HG03095 (cell line): ENCODE data around the gene LAMC1.
"Not testable (repeated sequence)": the region's sequence is repeated elsewhere in the genome, so short reads cannot be mapped to it uniquely, and the experiment has no call there.

Experiments used
- ATAC-seq: cut with Tn5 transposase; IDR thresholded peaks from one replicate; pipeline ENCODE4 v1.9.1; 2021; ENCODE audit warnings: moderate library complexity; ENCODE audit not compliant: unreplicated experiment

LAMC1 gene

GRCh38 chr1:183043254-183043653, 20.0 kb downstream of the LAMC1 start:
- no peak for ATAC-seq

GRCh38 chr1:183043872-183044854, 20.9 kb downstream of the LAMC1 start:
- ATAC-seq: no peak

DNA sequence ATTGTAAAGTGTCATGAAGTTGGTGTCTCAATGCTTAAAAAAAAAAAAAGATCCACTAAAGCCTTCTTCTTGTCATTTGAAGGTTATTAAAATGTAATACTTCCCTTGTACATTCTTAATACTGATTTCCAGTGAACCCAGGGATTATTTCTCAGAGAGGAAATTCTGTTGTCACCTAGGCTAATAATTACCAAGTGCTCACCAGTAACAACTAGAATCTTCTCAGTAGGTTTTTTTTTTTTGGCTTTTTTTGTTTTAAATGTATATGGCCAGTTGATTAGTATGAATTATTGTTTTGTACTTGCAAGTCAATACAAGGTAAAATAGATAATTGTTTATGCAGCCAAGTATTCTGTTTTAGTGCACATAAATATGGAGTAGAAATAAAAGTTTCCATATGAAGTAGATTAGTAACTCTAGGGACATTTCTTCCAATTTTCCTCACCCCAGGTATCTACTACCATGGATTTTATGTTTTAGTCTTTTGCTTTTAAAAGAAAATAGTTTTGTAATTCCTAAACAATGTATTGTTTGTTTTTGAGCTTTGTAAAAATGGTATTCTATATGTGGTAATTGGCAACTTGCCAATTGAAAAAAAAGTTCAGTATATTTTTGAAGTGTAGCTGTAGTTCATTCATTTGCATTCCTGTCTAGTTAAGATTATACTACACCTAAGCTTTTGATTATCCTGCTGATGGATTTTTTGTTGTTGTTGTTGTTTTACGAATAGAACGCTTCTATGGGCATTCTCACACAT, 21.9 kb downstream of the LAMC1 start:
- no peak for ATAC-seq

DNA sequence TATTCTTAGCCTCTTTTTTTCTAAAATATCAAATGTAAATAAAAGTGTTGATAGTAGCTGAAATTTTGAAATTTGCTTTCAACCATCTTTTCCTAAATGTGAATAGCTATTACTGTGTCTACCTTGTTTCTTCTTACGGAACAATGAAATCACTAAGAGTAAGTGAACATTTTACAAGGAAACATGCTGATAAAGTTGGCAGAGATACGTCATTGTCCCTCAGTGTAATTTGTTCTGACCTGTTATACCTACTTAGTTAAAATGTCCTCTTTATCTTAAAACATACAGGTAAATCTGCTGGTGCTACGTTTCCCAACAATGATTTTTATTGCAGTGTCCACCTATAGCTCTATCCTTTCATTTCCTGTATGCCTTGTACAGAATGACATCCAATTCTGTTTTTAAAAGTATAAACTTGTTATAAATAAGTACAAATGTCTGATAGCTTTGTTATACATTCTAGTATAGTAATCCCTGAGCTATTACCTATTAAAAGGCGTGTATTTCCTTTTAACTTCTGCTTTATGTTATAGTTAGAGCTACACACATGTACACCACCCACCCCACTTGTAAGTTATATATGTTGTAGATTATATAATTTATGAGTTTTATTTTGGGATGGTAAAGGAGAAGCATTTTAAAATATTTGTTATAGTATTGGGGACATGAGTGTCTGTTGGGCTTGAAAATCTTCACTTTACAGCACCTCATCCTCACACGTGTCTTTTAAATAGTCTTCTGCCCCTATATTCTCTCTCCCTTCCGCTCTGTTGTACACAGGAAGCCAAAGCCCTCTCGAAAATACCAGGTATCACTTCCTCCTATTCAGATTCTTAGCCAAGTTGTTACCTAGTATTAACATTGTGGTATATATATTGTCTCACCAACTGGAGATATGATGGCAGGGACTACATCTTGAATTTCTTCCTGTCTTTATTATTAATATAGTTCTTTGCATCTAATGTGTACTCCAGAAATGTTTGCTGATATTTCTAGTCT, 25.2 kb downstream of the LAMC1 start:
- peak; percentile 99 for ATAC-seq

DNA sequence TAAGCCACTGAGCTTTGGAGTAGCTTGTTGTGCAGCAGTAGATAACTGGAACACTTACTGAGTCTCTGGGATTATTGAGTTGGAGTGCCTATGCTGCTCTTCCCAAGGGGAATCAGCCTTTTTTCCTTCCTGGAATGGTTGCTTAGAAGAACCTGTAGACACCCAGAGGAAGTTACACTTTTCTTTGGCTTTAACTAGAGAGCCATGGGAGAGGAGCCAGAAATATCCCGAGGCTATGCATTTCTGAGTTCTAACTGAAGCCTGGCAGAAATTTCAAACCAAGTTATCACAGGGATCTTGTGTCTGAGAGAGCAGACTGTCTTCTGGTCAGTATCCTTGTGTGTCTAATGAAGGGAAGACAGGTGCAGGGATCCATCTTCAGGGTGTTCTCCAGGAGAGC, 28.3 kb downstream of the LAMC1 start:
- ATAC-seq: no peak

GRCh38 chr1:183052861-183053260, 29.6 kb downstream of the LAMC1 start:
- ATAC-seq: no peak

DNA sequence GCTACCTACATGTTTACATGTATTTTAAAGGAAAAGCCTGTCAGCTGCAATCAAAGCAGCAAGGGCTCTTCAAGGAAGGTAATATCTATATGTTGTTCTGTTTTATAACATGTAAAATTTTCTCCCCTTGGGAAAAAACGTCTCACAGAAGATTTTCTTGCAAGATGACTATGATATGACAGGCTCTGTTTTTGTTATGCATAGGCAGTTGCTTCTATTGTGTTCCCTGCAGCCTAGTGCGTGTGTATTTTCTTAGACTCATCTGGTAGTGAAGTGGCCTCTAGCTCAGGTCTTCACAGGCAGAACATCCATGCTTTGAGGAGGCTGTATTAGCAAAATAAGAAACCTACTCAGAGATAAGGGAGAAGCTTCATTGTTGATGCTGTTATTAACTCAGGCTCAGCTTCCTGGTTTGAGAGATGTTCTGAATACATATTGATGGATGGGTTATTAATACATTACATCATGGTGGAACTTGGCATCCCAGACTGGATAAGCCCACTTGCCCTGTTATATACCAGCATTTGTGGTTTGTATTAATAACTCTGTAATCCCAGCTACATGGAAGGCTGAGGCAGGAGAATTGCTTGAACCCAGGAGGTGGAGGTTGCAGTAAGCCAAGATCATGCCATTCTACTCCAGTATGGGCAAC, 35.8 kb downstream of the LAMC1 start:
- no peak for ATAC-seq

- ATAC-seq: no peak
These were observed 38.0 kb downstream of the LAMC1 start for GRCh38 chr1:183061194-183061593.

DNA sequence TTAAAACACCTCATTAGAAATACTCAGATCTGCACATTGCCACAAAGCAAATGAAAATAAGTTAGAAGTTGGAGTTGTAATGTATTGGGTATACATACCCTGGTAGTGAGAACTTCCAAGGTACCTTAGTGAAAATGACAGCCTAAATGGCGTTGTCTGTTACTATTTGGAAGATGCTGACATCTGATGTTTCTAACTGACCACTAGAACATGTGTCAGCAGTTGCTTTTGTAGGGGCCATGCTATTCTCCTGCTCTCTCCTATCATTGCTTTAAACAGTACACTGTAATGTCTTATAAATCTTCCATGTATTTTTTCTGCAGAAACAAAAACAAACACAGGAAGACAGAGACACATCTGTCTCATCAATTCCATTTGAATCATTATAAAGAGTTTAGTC, 40.1 kb downstream of the LAMC1 start:
- no peak for ATAC-seq

DNA sequence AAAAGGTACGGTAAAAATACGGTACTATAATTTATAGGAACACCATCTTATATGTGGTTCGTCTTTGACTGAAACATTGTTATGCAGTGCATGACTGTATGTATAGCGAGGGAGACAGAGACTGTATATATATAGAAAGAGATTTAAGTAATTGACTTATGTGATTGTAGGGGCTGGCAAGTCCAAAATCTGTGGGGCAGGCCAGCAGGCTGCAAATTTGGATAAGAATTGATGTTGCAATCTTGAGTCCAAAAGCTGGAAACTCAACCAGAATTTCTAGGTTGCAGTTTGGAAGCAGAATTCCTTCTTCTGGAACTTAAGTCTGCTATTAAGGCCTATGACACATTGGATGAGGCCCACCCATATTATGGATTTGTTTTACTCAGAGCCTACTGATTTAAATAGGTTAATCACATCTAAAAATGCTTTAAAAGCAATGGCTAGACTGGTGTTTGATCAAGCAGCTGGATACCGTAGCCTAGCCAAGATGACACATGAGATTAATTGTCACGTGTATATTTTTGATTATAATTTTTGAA, 42.0 kb downstream of the LAMC1 start:
- no peak for ATAC-seq

GRCh38 chr1:183066432-183066831, 43.2 kb downstream of the LAMC1 start:
- ATAC-seq: not testable (repeated sequence)

GRCh38 chr1:183069562-183070216, 46.5 kb downstream of the LAMC1 start:
- no peak for ATAC-seq

GRCh38 chr1:183070234-183070922, 47.2 kb downstream of the LAMC1 start:
- ATAC-seq: no peak

DNA sequence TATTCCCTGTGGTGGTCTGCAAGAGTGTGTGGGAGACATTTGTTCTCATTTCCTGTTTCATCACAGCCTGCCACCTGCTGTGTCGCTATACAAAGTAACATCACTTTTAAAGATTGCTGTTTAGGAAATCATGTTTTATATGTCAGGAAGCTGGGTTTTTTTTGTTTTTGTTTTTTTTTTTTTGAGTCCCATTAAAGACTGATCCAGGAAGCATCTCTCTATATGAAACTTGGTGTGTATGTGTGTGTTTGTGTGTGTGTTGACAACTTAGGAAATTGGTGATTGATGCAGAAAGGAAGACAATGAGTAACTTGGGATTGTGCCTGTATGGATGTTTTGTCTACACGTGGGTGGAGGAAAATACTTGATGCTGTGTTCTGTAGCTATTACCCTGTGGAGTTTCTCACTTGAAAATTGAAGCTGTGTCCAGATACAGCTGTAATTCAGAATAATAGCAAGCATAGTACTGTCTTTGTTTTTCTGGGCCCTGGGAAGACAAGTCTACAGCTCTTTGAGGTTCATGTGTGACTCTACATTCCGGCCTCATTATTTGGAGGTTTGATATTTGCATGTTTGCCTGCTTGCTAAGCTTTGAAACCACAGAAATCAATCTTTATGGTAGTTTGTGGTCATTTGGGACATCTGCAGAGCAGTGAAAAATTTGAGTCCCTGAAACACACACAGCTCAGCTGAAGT, 47.9 kb downstream of the LAMC1 start:
- ATAC-seq: peak; percentile 88

DNA sequence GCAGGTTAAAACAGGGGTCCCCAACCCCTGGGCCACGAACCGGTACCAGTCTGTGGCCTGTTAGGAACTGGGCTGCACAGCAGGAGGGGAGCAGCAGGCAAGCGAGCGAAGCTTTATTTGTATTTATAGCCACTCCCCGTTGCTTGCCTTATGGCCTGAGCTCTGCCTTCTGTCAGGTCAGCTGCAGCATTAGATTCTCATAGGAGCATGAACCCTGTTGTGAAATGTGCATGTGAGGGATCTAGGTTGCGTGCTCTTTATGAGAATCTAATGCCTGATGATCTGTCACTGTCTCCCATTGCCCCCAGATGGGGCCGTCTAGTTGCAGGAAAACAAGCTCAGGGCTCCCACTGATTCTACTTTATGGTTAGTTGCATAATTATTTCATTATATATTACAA, 49.4 kb downstream of the LAMC1 start:
- not testable (repeated sequence) for ATAC-seq

DNA sequence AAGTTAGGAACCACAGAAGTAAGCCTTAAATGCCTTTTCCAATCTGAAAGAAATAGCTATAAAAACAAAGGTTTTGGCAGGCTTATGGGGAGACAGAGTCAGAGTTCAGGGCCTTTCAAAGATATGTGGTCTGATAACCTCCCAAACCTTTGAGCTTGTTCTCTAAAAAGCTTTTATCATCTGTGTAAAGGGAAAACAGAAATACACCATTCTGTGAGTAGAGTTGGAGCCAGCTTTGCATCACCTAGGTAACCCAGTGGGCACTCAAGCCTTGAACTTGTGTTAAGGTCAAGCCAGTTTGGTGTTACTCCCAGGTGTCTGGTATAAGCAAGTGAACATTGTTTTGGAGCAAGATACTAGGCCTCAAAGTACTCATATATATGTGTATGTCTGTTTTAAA, 50.1 kb downstream of the LAMC1 start:
- no peak for ATAC-seq

DNA sequence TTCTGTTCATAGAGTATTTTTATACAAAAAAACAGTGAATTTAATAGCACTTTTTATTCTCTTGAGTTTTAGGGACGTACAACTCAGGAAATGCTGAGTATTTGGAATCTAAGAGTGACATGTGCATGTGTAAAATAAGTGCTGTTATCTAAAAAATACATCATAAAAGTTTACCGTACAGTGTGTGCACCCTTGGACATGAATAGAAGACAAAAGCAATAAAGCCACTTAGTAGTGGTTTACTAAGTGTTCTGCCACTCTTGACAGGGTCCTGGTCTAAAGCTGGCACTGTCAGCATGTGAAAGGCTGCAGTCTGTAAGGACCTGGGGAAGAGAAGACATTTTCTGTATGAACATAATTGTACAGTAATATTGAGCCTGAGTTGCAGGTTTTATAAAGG, 51.0 kb downstream of the LAMC1 start:
- no peak for ATAC-seq

DNA sequence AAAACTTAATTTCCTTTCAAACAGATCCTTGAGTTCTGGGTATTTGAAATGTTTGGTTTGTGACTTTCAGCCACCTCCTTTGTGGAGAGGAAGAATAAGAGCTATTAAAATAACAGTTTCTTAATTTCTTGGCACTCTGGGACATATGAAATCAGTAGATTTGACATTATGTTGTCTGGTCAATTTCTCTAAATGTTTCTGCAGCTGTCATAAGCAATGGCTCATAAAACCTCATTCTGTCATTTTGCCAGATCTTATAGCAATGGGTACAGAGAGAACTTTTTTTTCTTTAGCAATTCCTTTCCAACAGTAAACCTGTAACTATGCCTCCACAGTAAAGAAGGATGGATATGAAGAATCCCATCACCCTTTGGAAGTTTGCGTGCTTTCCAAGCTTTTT, 52.6 kb downstream of the LAMC1 start:
- ATAC-seq: no peak
